IPS-NIHi11 (cell line): ENCODE data around the gene SCN1B.
A peak's percentile ranks its signal among the peaks of the same experiment; 100 is the strongest.
"Not testable (repeated sequence)": the region's sequence is repeated elsewhere in the genome, so short reads cannot be mapped to it uniquely, and the experiment has no call there.

Source experiments
- DNase-seq: peaks from one replicate; pipeline ENCODE4 v3.0.0; 2012; ENCODE audit warnings: mixed read lengths, low spot score

Gene SCN1B

DNA sequence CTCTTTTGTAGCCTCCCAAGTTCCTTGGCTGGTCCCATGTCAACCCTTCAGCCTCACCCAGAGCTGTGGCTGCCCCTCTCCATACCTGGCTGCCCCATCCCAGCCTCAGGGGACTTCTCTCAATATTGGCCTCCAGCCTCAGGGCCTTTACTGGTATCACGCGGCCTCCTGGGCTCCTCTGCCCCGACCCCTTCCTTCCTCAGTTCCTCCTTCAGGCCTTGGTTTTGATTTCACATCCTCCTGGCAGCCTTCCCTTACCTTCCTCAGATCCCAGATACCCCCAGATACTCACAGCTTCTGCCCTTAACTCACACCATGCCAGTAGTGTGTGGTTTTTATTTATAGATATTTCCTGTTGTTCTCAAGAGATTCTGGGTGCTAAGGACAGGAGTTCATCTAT is 12.8 kb upstream of the SCN1B start:
- no peak for DNase-seq

DNA sequence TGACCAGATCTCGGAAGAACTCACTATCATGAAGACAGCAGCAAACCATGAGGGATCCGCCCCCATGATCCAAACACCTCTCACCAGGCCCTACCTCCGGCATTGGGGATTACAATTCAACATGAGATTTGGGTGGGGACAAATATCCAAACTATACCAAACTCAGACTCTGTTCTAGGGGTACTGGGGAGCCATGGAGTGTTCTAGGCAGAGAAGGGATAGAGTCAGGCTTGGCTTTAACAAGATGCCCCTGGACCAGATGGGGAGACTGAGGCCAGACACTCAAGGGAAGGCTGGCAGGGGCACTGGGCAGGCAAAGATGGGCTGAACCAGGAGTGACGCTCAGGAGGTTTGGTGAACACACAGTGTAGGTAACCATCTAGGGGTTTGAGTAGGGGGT is 11.9 kb upstream of the SCN1B start:
- no peak for DNase-seq

DNA sequence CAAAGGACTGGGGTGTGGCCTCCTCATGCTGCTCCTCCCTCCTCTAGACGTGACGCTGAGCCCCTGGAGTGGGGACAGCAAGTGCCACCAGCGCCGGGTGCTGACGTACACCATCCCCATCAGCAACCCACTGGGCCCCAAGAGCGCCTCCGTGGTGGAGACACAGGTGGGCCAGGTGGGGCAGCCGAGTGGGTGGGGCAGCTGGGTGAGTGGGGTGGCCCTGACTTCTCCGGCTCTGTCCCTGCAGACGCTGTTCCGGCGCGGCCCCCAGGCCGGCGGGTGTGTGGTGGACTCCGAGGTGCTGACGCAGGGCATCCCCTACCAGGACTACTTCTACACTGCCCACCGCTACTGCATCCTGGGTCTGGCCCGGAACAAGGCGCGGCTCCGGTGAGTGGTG is 11.1 kb upstream of the SCN1B start:
- no peak for DNase-seq

DNA sequence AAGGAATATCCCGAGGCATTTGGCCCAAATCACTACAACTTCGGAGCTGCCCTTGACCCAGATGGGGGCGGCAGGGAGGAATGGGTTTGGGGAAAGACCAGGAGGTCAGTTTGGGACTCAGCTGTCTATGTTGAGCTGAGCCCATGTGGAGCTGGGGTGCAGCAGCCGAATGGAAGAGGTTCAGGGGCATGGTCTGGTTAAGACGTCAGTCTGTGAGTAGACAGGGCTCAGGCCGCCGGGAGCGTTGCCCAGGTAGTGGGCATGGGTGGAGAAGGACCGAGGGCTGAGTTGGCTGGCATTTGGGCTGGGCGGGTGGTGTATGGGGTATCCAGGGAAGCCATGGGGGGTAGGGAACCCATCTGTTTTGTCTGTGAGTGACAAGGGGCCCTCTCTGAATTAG is 9.3 kb upstream of the SCN1B start:
- no peak for DNase-seq

DNA sequence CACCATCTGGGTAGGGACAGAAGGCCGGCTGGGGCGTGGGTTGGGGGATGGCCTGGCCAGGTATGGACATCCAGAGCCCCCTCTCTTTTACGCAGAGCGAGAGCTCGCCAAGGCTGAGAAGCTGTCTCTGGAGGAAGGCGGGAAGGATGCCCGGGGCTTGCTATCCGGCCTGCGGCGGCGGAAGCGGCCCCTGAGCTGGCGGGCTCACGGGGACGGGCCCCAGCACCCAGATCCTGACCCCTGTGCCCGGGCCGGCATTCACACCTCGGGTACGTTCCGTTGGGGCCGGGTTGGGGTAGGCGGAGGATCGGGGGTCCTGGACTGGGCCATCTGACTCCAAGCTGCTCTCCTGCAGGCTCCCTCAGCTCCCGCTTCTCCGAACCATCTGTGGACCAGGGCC is 8.7 kb upstream of the SCN1B start:
- DNase-seq = no peak

DNA sequence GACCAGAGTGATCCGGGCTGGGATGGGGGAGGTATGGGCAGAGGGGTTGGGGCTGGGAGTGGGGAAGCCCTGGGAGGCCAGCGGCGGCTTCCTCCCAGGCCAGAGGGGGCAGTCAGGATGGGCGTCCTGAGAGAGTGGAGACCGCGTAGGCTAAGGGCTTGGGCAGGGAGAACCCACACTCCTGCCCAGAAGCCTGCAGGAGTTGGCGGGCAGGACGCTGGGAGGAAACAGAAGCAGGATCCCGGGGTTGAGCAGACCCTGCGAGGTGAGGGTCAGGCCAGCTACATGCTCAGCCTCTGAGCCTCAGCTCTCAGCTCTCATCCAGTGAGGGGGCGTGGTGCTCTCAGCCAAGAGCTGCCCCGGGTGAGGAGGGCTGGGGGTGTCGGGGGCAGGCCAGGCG is 7.8 kb upstream of the SCN1B start:
- no peak for DNase-seq

DNA sequence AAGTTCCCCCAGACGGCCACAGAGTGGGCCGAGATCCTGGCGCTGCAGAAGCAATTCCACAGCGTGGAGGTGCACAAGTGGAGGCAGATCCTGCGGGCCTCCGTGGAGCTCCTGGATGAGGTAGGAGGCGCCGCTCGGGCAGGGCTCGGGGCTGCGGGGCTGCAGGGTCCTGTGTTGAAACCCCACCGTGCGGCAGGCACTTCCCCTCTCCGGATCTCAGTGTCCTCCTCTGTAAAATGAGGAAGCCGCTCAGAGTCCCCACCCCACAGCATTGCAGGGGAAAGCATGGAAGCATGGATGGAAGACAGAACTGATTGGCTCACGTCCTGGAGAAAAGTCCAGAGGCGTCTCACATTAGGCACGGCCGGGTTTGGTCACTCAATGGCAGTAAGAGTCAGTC is 6.8 kb upstream of the SCN1B start:
- no peak for DNase-seq

DNA sequence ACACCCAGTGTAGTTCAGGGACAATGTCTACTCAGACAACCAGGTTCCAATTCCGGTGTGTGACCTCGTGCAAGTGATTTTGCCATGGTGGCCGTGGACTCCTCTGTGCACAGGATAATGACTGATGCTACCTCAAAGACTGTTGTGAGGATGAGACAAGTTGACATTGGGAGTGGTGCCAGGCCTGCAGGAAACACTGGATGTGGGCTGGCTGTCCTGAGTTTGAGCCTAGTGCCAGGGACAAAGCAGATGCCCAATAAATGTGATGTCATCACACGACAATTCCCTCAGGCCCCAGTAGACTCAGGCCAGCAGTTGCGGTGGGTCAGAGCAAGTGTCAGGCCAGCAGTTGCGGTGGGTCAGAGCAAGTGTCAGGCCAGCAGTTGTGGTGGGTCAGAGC is 6.2 kb upstream of the SCN1B start:
- DNase-seq = no peak

DNA sequence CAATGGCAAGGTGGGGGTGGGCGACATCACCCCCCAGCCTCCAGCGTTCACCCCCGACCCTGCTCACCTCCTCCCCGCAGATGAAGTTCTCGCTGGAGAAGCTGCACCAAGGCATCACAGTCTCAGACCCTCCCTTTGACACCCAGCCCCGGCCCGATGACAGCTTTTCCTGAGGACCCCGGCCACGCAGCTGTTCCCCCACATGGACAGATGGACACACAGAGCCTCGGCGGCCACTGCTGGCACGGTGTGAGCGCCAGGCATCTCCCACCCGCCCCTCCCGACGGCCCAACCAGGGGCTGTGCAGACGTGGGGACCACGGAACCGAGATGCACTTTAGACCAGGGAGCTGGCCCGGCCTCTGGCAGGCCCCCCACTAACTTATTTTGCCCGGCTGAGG is 4.3 kb upstream of the SCN1B start:
- no peak for DNase-seq

DNA sequence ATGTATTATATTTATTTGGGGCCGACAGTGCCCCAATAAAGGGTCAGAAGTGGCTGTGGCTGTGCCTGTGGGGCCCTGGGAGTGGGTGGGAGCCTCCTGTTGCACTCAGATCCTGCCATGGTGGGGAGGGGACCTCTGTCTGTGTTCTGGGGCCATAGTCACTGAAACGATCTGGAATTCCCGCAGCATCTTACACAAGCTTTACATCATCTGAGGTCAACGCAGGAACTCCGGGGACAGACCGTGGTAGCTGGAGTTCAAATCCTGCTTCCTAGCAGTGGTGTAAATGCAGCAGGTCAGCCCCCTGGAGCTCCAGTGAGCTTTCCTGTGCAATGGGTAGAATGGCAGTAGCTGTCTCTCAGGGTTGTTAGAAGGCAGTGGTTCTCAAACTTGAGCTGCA is 3.9 kb upstream of the SCN1B start:
- no peak for DNase-seq

DNA sequence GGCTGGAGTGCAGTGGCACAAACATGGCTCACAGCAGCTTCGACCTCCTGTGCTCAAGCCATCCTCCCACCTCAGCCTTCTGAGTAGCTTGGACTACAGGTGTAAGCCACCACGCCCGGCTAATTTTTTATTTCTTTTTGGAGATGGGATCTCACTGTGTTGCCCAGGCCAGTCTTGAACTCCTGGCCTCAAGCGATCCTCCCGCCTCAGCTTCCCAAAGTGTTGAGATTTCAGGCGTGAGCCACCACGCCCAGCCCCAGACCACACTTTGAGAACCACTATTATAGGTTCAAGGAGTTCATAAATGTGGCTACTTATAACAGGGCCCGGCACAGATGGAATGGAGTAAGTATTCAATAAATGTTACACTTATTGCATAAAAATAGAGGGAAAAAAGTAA is 3.3 kb upstream of the SCN1B start:
- DNase-seq = no peak

DNA sequence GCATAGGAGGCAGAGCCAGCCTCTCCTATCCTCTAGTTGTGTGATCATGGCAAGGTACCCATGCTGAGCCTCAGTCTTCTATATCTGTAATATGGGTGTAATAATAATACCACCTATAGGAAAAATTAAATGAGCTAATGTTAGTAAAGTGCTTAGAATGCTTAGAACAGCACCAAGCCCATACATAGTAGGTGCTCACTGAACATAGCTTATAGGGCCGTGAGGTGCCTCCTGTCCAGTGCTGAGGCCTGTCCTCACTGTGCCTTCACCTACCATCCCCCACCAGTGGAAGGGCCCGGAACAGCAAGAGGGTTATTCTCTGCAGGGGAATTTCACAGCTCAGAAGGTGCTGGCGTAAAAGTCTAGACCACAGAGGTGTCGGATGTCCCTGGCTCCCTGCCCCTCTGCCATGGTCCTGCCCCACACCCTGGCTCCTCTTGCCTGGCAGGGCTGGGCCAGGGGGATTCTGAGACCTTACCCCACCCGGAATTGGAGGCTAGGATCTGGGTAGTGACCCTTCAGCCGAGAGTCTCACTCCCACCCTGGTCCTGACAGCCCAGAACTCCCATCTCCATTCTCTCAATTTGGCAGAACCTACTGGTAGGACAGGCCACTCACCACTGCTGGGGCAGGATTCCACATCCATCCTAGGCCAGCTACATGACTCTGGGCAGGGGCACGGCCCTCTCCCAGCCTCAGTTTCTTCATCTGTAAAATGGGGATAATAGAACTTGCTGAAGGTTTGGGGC is 2.2 kb upstream of the SCN1B start:
- DNase-seq = no peak

DNA sequence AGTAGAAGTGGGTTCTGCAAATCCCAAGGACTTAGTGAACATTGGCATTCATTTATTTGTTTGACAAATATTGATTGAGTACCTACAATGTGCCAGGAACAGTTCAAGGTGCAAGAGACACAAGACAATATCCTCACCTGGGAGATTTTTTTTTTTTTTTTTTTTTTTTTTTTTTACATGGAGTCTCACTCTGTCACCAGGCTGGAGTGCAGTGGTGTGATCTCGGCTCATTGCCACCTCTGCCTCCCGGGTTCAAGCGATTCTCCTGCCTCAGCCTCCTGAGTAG is 1.7 kb upstream of the SCN1B start:
- not testable (repeated sequence) for DNase-seq

DNA sequence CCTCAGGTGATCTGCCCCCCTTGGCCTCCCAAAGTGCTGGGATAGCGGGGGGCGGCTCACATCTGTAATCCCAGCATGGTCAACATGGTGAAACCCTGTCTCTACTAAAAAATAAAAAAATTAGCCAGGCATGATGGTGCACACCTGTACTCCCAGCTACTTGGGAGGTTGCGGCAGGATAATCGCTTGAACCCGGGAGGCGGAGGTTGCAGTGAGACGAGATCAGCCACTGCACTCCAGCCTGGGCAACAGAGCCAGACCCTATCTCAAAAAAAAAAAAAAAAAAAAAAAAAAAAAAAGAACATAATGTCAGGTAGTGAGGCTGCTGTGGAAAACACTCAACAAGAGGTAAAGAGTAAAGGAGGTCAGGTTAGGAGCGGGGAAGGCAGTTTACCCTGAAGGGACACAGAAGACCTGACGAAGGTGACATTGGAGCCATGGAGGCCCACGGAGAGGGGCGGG is 964 bp upstream of the SCN1B start:
- not testable (repeated sequence) for DNase-seq

DNA sequence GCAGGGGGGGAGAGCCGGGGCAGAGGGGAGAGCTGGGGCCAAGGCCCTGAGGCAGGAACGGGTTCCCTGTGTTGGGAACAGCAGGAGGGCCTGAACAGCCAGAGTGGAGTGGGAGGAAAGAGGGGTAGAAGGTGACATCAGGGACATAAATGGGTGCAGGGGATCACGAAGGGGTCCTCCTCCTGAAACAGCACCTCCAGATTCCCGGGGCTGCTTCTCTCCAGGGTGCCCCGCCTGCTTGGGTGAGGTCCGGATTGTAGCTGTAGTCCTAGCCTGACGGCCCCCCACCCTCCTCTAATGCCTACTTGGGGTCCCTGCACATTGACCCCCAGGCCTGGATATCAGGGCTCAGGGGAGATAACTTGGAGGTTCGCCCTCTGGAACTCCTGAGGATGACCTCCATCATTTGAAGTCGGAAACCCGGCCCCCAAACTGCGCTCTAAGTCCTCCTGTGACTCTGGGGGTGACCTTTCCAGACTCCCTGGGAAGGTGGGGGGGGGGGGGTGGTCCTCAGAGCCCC is 473 bp upstream of the SCN1B start:
- DNase-seq = no peak

DNA sequence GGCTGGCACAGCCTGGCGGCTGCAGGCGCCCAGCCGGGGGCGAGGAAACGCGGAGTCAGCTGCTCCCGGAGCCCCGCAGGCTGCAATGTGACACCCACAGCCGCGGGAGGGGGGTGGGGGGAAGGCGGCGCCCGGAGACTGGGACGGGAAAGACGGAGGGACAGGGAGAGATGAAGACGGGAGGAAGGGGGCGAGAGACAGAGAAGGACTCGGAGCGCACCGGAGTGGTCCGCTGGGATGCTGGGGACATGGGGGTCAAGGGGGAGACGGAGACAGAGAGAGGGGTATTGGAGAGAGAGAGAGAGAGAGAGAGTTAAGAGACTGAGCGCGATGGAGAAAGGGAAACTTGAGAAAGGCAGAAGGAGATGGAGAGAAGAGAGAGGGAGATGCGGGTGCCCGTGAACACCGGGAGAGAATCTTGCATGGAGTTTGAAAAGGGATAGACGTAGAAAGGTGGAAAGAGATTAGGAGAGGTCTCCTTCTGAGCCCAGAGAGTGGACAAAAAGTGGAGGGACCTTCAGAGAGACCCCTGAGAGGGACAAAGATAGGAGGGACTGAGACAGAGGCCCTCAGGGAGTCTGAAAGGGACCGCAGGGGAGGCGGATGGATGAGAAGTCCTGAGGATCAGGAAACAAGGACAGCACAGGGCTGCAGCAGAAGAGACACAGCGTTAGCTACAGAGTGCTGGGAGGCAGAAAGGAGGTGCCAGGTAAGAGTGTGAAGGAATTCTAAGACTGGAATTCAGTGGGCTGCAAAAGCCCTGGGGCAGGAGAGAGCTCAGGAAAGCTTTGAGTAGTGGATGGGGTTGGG is 1.0 kb downstream of the SCN1B start:
- DNase-seq = peak; percentile 72

DNA sequence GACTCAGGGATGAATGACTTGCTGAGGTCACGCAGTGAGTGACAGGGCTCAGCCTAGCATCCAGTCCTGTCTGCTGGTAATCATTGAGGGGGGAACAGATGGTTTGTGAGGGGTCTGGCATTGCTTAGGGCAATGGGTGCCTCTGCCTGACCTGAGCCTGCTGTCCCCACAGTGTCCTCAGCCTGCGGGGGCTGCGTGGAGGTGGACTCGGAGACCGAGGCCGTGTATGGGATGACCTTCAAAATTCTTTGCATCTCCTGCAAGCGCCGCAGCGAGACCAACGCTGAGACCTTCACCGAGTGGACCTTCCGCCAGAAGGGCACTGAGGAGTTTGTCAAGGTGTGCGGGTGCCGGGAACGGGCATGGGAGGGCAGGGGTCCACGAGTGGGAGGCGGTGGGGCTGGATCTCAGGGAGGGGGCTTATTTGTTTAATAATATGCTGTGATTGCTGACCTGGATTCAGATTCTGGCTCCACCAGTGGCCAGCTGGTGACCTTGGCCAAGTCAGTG is 2.1 kb downstream of the SCN1B start:
- DNase-seq = no peak

DNA sequence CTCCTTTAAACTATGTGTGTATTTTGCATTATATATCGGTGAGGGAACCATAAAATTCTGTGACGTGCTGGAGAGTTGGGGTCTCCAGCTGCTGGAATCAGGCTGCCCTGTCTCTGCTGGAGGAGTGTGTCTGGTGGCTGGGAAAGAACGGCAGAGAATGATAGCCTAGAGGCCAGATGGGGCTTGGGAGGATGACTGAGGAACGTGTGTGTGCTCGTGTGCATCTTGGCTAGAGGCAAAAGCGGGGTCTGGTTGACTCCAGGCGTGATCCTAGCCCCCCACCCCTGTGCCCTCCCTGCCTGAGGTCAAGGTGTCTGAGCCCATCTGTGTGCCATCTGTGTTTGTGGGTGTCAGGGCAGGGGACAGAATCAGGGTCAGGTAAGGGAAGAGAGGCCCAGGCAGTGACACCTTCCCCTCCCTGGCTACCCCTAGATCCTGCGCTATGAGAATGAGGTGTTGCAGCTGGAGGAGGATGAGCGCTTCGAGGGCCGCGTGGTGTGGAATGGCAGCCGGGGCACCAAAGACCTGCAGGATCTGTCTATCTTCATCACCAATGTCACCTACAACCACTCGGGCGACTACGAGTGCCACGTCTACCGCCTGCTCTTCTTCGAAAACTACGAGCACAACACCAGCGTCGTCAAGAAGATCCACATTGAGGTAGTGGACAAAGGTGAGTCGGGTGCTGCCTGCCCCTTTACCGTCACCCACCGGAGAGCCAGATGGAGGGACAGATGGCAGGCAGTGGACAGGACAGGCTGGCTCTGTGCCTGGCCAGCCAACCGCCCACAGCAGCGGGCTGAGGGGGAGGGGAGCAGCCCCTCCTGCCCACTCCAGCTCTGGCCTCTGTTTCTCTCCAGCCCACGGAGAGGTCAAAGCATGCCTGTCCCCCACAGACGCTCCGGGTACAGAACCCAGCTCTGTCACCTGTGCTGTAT is 3.1 kb downstream of the SCN1B start:
- no peak for DNase-seq

DNA sequence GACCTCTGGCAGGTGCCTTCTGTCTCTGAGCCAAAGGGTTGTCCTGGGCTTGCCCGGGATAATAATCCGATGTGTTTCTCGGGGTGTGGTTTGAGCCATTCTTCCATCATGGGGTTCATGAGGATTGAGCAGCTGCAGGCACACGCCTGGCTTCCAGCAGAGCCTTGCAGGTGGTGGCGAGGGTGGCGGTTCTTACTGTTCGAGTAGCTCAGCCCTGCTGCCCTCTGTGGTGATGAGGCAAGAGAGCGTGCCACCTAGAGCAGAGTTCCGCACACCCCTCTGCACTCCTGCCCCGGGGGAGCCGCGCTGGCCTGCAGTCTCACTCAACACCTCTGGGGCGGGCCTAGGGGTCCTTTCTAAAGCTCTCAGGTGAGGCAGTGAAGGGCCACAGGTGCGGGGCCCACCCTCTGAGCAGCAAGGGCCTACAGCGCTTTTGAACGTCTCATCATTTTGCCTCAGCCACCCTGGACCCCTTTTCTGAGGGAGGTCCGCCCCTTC is 3.8 kb downstream of the SCN1B start:
- no peak for DNase-seq

DNA sequence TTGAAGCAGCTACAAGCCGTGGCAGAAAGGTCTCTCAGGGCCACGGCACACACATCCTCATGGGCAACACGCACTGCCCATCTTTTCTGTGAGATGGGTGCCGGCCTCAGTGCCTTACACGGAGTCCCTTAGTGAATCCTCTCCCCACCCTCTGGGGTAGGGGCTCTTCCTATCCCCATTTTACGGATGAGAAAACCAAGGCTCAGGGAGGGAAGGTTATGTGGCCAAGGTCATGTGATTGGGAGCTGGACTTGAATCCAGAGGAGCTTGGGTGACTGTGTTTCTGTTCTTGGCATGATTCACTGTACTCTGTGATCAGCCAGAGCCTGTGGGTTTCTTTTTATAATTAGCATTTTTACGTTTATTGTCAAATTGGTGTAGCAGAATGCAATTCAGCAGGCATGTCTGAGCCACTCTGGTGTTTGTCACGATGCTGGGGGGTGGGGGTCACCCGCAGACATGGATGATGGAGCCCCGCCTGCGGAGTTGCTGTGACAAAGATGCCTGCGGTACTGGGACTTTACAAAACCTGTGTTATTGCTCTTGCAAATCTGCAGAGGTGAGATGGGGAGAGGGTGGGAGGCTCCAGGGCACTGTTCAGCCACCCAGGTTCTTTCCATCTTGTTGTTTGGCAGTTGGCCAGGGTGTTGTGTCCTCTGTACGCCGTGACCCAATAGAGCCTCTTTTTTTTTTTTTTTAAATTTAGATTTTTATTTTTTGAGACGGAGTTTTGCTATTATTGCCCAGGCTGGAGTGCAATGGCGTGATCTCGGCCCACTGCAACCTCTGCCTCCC is 4.5 kb downstream of the SCN1B start:
- DNase-seq = no peak
